HG02970 (cell line): ENCODE results near the gene DCAF17.
"Not testable (repeated sequence)": the region's sequence is repeated elsewhere in the genome, so short reads cannot be mapped to it uniquely, and the experiment has no call there.

ENCODE experiments used
- ATAC-seq: cut with Tn5 transposase; IDR thresholded peaks from one replicate; pipeline ENCODE4 v1.9.1; 2021; ENCODE audit warnings: mild to moderate bottlenecking, moderate library complexity, moderate number of reproducible peaks; ENCODE audit not compliant: unreplicated experiment, low FRiP score

Gene DCAF17

GRCh38 chr2:171509945-171510731 lies 76.1 kb downstream of the DCAF17 start:
- ATAC-seq: no peak

- ATAC-seq: no peak
Measured at GRCh38 chr2:171512014-171512413, 78.0 kb downstream of the DCAF17 start.

GRCh38 chr2:171512683-171513195 lies 78.7 kb downstream of the DCAF17 start:
- ATAC-seq: no peak

- no peak for ATAC-seq
Measured at GRCh38 chr2:171513719-171514160, 79.7 kb downstream of the DCAF17 start.

GRCh38 chr2:171514908-171515582 lies 81.0 kb downstream of the DCAF17 start:
- no peak for ATAC-seq

GRCh38 chr2:171515672-171516298 lies 81.8 kb downstream of the DCAF17 start:
- no peak for ATAC-seq

- no peak for ATAC-seq
Measured at GRCh38 chr2:171516793-171517192, 82.8 kb downstream of the DCAF17 start.

GRCh38 chr2:171520471-171520870 lies 86.4 kb downstream of the DCAF17 start:
- no peak for ATAC-seq

- ATAC-seq: no peak
Measured at GRCh38 chr2:171521361-171522051, 87.5 kb downstream of the DCAF17 start.

GRCh38 chr2:171522052-171522787 lies 88.2 kb downstream of the DCAF17 start, which contains the start of gene CYBRD1:
TSS of gene CYBRD1 (plus strand) at chr2:171522474. CDS start at chr2:171522546, 72 bp downstream.
- ATAC-seq: no peak

GRCh38 chr2:171522788-171523087 lies 88.7 kb downstream of the DCAF17 start:
- no peak for ATAC-seq

- ATAC-seq: no peak
Measured at GRCh38 chr2:171523088-171524017, 89.3 kb downstream of the DCAF17 start.

GRCh38 chr2:171524018-171524401 lies 90.0 kb downstream of the DCAF17 start:
- no peak for ATAC-seq

GRCh38 chr2:171529914-171530313 lies 95.9 kb downstream of the DCAF17 start:
- no peak for ATAC-seq

- ATAC-seq: no peak
Measured at GRCh38 chr2:171530378-171530777, 96.4 kb downstream of the DCAF17 start.

- not testable (repeated sequence) for ATAC-seq
Measured at GRCh38 chr2:171530859-171531258, 96.8 kb downstream of the DCAF17 start.

- no peak for ATAC-seq
Measured at GRCh38 chr2:171531291-171531690, 97.3 kb downstream of the DCAF17 start.

- ATAC-seq: no peak
Measured at GRCh38 chr2:171531836-171532450, 97.9 kb downstream of the DCAF17 start.

GRCh38 chr2:171533331-171533730 lies 99.3 kb downstream of the DCAF17 start:
- ATAC-seq: no peak
